GM13977 (cell line): Measurements from ENCODE around the gene PIAS1.
A peak's percentile ranks its signal among the peaks of the same experiment; 100 is the strongest.
"Not testable (repeated sequence)": the region's sequence is repeated elsewhere in the genome, so short reads cannot be mapped to it uniquely, and the experiment has no call there.

Experiments
- DNase-seq: peaks from one replicate; pipeline ENCODE4 v3.0.0; 2012; ENCODE audit warnings: low spot score
- in situ Hi-C: fragments of 300-500 bp; cut with MboI; formaldehyde crosslinking; loops from one replicate; pipeline ENCODE4 v1.12.0; 2022; ENCODE audit warnings: low sequenced_read_pairs, low pct_unique_long_range_greater_than_20kb, mixed read lengths, inconsistent platforms; ENCODE audit not compliant: unreplicated experiment
- TF ChIP-seq, protein P1 (sequence below): IDR thresholded peaks from 2 replicates; pipeline ENCODE4 v1.5.1; 2012; ENCODE audit warnings: mild to moderate bottlenecking, control low read depth; ENCODE audit not compliant: insufficient read depth; ENCODE audit errors: extremely low read depth, missing control alignments

The PIAS1 gene

GRCh38 chr15:68152342-68152741 lies 98.2 kb downstream of the PIAS1 start:
- in situ Hi-C loops = loop anchor here (10.0 kb wide), 1 partner anchor 288 kb away; no protein-coding TSS in a partner anchor
- TF ChIP-seq, protein P1, sequence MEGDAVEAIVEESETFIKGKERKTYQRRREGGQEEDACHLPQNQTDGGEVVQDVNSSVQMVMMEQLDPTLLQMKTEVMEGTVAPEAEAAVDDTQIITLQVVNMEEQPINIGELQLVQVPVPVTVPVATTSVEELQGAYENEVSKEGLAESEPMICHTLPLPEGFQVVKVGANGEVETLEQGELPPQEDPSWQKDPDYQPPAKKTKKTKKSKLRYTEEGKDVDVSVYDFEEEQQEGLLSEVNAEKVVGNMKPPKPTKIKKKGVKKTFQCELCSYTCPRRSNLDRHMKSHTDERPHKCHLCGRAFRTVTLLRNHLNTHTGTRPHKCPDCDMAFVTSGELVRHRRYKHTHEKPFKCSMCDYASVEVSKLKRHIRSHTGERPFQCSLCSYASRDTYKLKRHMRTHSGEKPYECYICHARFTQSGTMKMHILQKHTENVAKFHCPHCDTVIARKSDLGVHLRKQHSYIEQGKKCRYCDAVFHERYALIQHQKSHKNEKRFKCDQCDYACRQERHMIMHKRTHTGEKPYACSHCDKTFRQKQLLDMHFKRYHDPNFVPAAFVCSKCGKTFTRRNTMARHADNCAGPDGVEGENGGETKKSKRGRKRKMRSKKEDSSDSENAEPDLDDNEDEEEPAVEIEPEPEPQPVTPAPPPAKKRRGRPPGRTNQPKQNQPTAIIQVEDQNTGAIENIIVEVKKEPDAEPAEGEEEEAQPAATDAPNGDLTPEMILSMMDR = no peak
- DNase-seq = no peak

DNA sequence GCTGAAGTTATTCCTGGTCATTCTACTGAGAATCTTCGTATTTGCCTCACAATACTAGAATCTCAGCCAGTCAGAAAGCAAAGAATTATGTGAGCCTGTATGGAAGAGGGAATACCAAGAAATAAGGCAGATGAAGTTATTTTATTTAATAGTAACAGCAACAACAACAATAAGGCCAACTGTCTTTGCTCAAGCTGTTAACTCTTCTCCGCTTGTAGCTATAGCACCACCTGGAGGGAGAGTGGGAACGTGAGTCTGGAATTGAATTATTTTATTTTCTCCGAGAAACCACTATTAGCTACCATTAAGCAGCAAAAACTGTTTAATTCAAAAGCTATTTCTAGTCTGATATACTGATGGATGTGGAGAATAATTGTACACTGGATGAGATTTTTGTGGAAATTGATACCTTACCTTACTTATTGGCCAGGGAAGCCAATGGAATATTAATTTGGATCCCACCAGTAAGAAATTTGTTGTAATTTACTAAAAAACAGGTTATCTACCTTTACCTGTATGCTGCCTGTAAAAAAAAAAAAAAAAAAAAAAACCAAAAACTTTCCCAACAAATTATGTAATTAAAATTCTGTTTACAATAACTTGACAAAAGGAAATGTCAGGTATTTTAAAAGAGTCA lies 100.9 kb downstream of the PIAS1 start:
- in situ Hi-C loops = loop anchor here (10.0 kb wide), 1 partner anchor 290 kb away; no protein-coding TSS in a partner anchor

DNA sequence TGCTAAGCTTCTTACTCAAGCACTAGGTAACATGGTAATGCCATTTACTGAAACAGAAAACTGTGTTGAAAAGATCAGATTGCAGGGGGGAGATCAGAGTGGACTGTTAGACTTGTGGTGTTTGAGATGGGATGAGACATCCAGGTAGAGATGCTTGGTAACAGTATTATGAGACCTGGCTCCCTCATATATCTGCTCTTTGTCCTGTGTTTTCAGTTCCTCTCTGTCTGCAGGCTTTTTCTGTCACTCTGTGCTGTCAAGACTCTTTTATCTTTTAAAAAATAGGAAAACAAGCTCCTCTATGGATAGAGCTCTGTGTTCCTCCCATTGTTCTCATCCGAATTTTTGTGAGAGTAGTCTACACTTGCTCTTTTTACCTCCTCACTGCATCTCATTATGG lies 103.0 kb downstream of the PIAS1 start:
- TF ChIP-seq, protein P1 = no peak
- in situ Hi-C loops = loop anchor here (10.0 kb wide), 1 partner anchor 292 kb away; no protein-coding TSS in a partner anchor
- no peak for DNase-seq

More for the DNA sequence above, 100.9 kb downstream of the PIAS1 start:
- TF ChIP-seq, protein P1 = peak; percentile 67
- peak; percentile 11 for DNase-seq

DNA sequence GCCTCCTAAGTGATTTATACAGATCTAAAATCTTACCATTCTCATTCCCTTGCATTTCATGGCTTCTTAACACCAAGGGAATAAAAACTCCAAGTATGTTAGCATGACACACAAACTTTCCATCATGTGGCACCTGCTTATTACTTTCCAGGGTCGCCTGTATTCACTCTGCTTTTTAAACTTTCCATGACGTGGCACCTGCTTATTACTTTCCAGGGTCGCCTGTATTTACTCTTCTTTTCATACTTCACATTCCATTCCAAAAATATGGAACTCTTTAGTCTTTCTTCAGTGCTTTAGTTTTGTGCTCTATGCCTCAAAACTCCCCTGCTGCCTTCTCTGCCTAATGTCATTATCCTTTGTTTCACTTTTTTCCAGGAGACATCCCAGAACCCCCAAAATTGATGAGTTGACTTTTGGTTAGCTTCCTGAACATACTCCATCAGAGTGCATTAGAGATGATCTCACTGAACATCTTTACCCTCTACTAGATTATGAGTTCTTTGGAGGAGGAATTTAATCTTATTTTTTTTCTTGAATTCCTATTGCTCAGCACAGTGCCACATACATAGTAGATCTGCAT lies 104.0 kb downstream of the PIAS1 start:
- TF ChIP-seq, protein P1 = no peak
- in situ Hi-C loops = loop anchor here (10.0 kb wide), 1 partner anchor 293 kb away; no protein-coding TSS in a partner anchor
- DNase-seq = no peak

GRCh38 chr15:68163191-68163590 lies 109.1 kb downstream of the PIAS1 start:
- in situ Hi-C loops = no loop called here
- DNase-seq = no peak
- TF ChIP-seq, protein P1 = no peak

GRCh38 chr15:68166847-68167246 lies 112.7 kb downstream of the PIAS1 start:
- no peak for DNase-seq
- in situ Hi-C loops = no loop called here

GRCh38 chr15:68172037-68172436 lies 117.9 kb downstream of the PIAS1 start:
- in situ Hi-C loops = not testable (repeated sequence)

More at GRCh38 chr15:68166847-68167246, 112.7 kb downstream of the PIAS1 start:
- TF ChIP-seq, protein P1 = no peak

More at GRCh38 chr15:68172037-68172436, 117.9 kb downstream of the PIAS1 start:
- DNase-seq = not testable (repeated sequence)
